Measurements from ENCODE around the gene FASN.

DNA sequence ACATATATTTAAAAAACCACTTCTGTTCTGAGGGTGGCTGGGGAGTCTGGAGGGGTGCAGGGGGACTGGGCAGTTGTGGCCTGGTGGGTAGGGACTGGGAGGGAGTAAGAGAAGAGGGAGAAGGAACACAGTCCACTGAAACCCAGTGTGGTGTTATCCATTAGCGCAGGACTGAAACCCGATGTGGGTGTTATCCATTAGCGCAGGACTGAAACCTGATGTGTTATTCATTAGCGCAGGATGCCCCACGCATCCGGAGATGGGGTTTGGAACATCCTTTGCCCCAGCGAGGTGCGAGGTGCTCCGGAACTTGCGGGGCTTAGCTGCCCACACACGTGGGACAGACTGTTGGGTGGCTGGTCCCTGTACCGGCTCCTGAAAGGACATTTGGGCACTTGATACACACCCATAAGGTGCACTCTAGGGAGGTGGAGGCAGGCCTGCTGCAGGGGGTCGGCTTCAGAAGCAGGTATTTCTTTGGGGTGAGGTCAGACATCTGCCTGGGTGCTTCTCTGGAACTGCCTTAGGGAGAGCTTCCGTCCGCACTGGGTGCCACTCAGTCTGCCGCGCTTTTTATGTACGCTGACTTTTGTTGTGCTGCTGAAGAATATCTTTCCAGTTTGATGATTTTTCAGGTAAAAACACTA lies 20.3 kb upstream of the FASN start:
- TF ChIP-seq, protein P1, sequence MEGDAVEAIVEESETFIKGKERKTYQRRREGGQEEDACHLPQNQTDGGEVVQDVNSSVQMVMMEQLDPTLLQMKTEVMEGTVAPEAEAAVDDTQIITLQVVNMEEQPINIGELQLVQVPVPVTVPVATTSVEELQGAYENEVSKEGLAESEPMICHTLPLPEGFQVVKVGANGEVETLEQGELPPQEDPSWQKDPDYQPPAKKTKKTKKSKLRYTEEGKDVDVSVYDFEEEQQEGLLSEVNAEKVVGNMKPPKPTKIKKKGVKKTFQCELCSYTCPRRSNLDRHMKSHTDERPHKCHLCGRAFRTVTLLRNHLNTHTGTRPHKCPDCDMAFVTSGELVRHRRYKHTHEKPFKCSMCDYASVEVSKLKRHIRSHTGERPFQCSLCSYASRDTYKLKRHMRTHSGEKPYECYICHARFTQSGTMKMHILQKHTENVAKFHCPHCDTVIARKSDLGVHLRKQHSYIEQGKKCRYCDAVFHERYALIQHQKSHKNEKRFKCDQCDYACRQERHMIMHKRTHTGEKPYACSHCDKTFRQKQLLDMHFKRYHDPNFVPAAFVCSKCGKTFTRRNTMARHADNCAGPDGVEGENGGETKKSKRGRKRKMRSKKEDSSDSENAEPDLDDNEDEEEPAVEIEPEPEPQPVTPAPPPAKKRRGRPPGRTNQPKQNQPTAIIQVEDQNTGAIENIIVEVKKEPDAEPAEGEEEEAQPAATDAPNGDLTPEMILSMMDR (IDR thresholded peaks at IDR 0.05; ENCODE audit: low read depth, low read length) = no peak
- TF ChIP-seq EZH2phosphoT487 (IDR thresholded peaks at IDR 0.05; ENCODE audit: low read depth) = no peak
